ENCODE measurements around the gene CTTN. TPM values are rescaled to one million over a fixed set of nuclear protein-coding genes. Genes with fewer than 3 reads are reported as not detected.

The CTTN gene
- polyA plus RNA-seq, 4 donors, result 132 to 226 (median 158) TPM

DNA sequence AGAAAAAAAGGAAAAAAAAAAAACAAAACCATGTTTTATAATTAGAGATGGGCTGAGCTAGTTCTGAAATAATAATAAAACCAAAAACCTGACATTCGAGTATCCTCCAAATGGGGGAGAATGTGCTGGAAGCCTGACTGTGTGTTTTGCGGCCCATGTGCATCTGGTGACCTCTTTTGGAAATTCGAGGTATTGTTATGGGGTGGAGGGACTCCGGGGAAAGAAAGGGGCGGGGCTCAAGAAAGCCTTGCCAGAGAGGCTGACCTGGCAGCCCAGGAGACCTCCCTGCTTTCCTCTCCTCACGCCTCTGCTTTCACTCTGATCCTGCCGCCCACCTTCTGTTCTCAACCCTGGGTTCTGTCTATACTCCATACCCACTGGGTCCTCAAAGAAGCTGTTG, 72.9 kb downstream of the CTTN start:
- DNase-seq (ENCODE audit: low read depth in 4 of 4, low spot score in 3 of 4), result no peak

DNA sequence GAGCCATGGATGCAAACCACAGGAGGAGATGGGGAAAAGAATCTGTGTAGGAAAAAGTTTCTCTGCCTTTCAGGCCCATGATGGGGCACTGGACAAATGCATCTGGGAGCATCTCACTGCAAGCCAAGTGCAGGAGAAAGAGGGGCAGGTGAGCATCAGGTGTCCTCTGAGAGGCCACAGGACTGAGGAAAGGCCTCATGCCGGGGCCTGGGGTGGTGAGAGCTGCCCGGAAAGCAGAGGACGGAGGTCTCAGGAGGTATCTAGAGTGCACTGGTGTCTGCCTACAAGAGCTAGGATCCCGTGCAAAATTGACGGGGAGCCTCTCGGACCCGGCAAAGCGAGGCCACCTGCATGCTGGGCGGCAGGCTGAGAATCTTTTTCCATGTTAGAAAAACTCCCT, 73.9 kb downstream of the CTTN start:
- DNase-seq (ENCODE audit: low read depth in 4 of 4, low spot score in 3 of 4), result no peak

DNA sequence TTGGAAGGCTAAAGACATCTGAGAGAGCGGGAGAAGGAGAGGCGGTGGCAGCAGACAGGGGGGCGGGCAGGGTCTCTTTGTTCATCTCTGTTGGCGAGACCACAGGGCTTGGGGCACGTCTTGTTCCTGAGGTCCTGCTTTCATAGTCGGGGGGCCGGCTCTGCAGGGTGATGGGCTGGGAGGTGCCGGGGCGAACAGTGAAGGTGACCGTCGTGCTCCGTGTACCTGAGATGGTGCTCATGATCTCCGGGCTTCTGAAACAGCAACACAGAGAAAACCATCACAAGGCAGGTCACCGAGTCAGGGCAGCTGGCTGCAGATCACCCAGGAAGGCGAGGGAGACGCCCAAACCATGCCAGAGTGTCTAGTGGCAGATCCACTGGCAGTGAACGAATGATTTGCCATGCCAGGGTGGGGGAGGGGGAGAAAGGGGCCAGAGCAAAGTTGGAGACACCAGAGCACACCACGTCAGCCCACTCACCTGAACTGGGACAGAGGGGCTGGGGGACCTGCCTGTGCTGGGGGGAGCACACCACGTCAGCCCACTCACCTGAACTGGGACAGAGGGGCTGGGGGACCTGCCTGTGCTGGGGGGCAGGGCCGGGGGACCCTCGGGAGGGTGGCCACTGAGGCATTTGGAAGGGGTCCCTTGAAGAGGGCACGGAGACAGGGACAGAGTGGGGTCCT, 75.0 kb downstream of the CTTN start:
- DNase-seq (ENCODE audit: low read depth in 4 of 4, low spot score in 3 of 4), result no peak

DNA sequence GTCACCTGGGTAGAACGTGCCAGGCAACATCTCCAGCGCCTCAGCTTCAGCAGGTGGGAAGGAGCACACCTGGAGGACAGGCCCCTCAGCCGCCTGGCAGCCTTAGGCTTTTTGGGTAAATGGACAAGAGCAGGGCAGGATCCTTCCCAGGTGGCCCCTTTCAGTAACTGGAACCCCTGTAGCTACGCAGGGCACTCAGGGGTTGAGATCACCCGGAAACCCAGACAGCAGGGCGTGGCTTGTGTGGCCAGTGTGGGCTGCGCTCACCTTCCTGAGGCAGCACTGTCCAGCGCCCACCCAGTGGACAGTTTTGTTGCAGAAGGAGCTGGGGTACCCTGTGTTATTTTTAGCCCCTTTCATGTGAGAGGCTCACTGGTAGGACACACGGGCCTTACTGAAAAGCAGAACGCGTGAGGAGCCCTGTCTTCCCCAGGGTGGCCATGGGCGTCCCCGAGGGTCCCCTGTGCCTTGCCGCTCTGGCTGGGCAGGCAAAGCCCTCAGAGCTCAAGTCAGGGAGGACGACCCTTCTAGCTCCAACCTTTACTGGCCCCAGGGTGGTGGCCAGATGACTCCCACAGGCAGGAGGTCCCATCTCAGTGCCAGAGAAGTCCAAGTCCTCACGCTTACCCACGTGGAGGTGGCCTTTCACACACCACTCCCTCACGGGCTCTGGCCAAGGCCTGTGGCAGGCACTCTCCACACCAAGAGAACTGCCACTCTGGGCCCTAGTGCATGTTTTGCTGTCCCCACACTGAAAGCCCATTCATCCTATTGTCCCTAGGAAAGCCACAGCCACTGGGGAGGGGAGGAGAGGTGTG, 75.8 kb downstream of the CTTN start:
- DNase-seq (ENCODE audit: low read depth in 4 of 4, low spot score in 3 of 4), result no peak

DNA sequence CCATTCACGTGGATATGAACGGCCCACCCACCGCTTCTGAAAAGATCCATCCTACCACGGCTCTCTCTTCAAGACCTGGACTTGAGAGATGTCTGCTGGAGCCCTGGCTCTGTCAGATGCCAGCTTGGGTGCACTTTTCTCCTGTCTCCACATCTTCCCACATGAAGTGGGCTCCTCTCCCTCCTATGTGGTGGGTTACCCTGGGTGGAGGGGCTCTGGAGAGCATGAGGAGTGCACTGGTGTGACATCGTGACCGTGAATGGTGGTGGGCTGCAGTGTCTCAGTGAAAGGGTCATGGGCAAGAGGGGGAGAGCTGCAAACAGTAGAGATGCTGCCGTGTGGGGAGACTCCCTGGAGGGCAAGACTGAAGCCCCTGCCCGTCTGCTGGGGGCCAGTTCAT, 76.4 kb downstream of the CTTN start:
- no peak for DNase-seq (ENCODE audit: low read depth in 4 of 4, low spot score in 3 of 4)

DNA sequence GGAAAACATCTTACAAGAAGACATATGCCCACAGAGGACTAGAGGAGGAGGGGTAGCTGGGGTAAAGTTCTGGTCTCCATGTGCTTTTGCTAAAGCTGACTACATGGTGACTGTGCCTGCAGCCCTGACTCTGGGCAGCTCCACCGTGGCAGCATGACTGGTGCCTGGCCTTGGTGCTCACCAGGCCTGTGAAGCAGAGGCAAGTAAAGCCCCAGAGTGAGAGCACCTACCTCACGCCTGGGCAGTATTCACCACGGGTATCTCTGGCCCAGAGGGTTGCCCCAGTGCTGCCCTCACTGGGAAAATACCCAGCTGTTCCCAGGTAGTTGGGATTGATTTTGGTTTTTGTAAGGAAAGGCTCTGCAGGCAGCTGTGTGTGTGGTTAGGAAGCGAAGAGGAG, 78.3 kb downstream of the CTTN start:
- DNase-seq (ENCODE audit: low read depth in 4 of 4, low spot score in 3 of 4), result no peak

DNA sequence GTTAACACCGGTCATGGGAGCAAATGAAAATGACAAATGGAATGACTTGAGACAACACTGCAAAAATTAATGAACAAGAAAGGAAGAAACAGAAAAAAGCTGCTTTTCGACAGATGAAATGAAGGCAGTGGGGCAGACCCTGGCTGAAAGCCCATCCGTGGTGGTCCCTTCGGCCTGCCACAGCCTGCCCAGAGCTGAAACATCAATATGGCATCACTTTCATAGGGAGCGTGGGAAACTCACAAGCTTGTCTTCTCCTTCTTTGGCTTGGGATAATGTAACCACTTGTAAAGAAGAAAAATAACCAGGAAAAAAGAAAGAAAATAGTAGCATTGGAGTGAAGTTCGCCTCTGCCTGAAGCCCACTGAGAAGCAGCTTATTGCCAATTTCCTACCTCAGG, 78.8 kb downstream of the CTTN start:
- no peak for DNase-seq (ENCODE audit: low read depth in 4 of 4, low spot score in 3 of 4)

DNA sequence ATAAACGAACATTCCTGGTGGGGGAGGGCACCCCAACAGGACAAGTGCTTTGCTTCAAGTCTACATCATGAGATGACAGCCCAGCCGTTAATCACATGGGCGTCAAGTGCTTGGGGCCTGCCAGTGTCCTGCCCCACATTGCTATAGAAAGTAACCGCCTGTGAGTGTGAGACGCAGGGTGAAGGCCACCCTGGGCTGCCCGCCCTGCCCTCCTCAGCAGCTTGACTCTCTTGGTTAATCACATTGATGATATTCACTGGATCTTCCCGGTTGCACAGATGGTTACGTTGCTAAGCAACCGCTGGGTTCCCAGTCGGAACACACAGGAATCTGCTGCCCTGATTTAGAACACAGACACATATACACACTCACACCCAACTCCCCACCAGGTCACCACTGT, 79.3 kb downstream of the CTTN start:
- DNase-seq (ENCODE audit: low read depth in 4 of 4, low spot score in 3 of 4), result no peak

DNA sequence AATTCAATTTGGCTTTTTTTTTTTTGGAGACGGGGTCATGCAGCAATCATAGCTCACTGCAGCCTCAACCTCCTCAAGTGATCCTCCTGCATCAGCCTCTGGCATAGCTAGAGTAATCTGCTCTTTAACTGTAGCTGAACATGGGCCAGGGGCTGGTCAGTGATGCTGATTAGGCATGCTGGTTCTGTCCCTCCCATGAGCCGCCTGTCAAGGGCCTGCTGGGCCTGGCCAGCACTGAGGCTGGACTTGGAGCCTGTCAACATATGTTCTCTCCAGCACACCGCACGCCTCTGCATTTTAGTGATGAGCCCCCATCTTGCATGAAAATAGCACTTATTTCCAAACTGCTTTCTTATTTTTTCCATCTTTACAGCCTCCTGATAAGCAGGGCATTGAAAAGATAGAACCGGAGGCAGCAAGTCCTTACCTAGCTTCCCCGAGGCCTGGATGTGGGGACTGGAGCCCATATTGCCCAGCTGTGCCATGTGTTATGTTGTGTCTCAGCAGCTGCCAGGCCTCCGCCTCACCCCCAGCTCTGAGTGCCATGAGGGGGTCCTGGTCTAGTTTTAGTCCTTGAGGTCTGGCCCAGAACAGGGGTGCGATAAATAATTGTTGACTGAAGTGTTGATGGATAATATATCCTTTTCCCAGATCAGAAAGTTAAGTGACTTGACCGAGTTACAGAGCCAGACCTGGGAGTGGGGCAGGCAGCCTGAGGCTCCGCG, 80.0 kb downstream of the CTTN start:
- DNase-seq (ENCODE audit: low read depth in 4 of 4, low spot score in 3 of 4), result no peak

DNA sequence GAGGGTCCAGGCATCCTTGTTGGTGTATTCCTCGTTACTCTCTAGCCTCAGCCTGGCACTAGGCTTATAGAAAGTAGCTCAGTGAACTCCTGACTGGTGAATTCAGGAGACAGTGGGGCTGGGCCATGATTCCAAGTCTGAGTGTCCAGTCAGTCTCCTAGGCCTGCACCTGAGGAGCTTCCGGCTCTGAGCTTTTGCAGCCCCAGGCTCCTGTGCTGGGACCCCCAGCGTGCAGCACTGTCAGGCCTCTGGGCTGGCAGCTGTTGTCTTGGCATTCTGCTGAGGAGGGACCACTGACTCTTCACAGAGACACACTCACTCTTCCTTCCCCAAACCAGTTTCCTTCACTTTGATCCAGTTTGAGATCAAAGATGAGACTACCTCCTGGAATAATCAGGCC, 82.4 kb downstream of the CTTN start:
- no peak for DNase-seq (ENCODE audit: low read depth in 4 of 4, low spot score in 3 of 4)

DNA sequence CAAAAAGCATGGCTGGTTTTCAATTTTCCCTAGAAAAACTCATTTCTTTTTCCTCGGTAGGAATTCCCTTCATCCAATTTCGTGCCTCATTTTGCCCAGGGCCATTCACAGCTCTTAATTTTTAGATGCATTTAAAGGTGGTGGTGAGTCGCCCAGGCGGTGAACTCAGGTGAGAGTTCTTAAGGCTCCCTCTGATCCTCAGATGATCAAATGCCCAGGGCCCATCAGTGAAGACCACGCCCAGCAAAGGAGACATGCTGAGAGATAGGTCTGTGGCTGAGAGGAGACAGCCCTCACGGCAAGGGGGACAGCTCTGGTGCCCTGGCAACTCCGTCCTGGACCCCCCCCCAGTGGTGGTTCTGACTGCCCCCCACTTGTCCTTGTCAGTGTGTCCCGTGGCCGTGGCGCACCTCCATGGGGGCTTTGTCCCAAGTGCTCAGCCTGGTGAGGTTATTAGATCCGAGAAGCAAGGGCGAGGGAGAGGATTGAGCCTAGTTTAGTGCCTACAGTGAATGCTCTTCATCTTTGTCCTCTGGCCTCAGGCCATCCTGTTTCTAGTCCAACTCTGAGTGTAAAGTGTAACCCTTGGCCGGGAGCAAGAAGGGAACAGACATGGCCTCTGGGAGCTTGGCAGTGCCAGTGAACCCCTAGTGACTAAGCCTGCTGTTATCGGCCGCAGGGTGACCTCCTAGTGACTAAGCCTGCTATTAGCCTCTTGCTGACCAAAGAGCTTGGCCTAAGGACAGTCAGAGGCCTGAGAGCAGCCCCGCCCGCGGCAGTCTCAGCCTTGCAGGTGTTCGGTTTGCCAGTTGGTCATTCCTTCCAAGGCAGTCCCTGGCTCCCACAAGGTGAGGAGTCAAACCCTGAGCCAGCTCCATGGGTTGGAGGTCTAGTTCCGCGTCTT, 83.5 kb downstream of the CTTN start:
- no peak for DNase-seq (ENCODE audit: low read depth in 4 of 4, low spot score in 3 of 4)

DNA sequence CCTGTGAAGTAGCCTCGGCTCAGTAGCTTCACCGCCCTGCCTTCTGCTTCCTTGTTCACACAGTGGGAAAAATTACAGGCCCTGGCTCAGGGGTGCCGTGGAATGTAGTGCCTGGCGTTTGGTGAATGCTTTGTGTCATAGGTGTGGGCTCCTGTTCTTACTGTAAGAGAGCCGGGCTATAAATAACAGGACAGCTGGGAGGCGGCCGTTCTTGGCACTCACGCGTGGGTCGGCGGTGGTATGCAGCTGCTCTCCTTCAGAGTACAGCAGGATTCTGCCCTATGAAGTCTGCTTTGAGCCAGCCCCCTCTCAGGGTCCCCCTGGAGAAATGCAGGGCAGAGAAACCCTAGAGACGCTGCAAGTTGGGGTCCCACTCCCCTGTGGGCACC, 84.2 kb downstream of the CTTN start:
- DNase-seq (ENCODE audit: low read depth in 4 of 4, low spot score in 3 of 4), result no peak

DNA sequence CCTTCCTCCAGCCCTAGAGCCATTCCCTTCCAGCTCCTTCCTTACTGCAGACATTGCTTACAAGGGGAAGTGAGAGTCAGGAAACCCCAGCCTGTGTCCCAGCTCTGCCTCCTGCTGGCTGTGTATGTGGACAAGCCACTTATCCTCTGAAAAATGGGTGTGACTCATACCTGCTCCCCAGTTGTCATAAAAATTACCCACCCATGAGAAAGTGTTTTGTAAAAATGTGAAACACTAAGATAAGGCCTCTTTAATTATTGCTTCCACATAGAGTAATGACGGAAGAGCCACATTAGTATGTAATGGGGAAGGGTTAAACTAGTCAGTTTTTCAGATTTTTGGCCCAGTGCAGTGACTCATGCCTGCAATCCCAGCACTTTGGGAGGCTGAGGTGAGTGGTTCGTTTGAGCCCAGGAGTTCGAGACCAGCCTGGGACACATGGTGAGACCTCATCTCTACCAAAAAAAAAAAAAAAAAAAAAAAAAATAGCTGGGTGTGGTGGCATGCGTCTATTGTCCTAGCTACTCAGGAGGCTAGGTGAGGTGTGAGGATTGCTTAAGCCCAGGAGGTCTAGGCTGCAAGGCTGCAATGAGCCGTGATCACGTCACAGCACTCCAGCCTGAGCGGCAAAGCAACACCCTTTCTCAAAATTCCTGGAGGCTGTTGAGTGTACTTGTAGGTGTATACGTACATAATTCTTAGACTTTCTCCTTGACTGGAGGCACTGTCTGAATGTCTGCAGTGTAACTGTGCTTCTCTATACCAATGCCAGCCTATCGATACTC, 84.9 kb downstream of the CTTN start:
- DNase-seq (ENCODE audit: low read depth in 4 of 4, low spot score in 3 of 4), result no peak

DNA sequence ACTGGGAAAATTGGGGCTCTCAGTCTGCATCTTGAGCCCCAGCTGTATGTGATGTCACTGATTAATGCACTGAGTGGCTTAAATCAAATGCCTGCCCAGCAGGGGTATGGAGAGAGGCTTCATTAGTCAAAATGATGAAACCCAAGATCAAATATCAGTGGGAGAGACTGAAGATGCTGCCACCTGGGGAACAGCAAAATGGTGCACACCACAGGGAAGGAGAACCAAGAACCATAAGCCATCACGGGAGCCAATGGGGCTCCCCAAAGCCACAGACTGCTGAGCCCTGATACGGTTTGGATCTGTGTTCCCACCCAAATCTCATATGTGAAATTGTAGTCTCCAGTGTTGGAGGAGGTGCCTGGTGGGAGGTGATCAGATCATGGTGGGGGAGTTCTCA, 85.6 kb downstream of the CTTN start:
- no peak for DNase-seq (ENCODE audit: low read depth in 4 of 4, low spot score in 3 of 4)

DNA sequence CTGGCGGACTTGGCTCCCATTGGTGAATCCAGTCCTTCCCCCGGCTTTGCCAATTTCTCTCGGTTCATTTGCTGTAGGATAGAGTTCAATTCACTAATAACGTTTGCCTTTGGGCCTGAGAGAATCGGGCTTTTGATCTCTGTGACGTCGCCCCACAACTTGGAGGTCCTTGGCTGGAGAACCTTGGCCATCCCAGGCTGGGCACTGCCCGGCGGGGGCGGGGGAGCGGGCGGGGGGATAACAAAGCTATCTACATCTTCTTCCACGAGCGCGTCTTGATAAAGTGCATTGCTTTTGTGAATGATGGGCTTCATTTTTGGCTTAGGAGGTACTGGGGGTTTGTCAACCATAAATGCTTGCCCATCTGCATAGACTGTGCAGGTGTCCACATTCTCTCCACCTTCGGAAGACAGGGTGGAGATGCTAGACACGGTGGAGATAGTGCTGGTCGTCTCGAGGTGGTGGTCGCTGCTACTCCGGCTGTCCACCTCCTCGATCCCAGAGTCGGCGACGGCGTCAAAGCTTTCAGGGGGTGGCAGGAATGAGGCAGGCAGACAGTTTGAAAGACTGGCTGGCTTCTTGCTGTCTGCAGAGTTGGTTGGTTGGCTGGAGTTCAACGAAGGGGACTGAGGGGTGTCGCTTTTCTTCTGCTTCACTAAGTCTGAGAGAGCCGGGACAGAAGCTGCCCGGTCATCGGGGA, 87.1 kb downstream of the CTTN start:
- DNase-seq (ENCODE audit: low read depth in 4 of 4, low spot score in 3 of 4), result no peak

DNA sequence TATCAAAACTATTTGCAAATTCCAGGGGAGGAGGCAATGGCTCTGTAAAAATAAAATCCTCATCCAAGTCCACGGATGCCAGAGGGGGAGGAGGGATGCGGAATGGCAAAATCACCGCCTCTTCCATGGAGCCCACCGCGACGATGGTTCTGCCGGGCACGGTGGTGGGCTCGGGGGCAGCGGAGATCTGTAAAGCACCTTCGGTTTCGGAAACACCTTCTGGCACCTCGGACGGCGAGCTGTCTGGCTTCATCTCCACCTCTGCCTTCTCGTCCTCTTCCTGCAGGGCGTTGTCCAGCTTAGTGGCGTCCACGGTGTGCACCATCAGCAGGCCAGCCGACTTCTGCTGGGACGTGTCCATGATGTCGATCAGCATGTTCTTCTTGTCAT, 87.7 kb downstream of the CTTN start:
- DNase-seq (ENCODE audit: low read depth in 4 of 4, low spot score in 3 of 4), result no peak

All from left renal pelvis (tissue), 4 donors.